ENCODE data around the gene SBDS. TPM values are rescaled to one million over a fixed set of nuclear protein-coding genes. Genes with fewer than 3 reads are reported as not detected.
"Not testable (repeated sequence)": the region's sequence is repeated elsewhere in the genome, so short reads cannot be mapped to it uniquely, and the experiment has no call there.

The SBDS gene
- total RNA-seq, 2 donors from 2014 or later, result 56.7 to 66.1 TPM

GRCh38 chr7:66970310-66970709 is 25.1 kb downstream of the SBDS start:
- H3K4me3 Mint-ChIP-seq, result no peak overlapping the region
- ATAC-seq, result peak in 1 of 2 donors; percentile 32

GRCh38 chr7:66969001-66969400 is 26.4 kb downstream of the SBDS start:
- H3K9me3 Mint-ChIP-seq; DNase-seq (ENCODE audit: low spot score); H3K4me3 Mint-ChIP-seq; H3K27me3 Mint-ChIP-seq; ATAC-seq; H3K36me3 Mint-ChIP-seq; H3K4me1 Mint-ChIP-seq (ENCODE audit: low read depth in 2 of 2); H3K27ac Mint-ChIP-seq: not testable (repeated sequence)

More at GRCh38 chr7:66970310-66970709, 25.1 kb downstream of the SBDS start:
- Mint-ChIP-seq H3K9me3 (no peaks in the 10 kb centered on the region), H3K27me3 (no peaks in the 10 kb centered on the region), H3K27ac (no peak overlapping the region), H3K36me3 (no peaks in the 10 kb centered on the region), H3K4me1 (ENCODE audit: low read depth in 2 of 2) (no peaks in the 10 kb centered on the region)
- no peak for DNase-seq (ENCODE audit: low spot score)

GRCh38 chr7:66967029-66967428 is 28.4 kb downstream of the SBDS start:
- Mint-ChIP-seq H3K36me3 (no peaks in the 10 kb centered on the region), H3K4me1 (ENCODE audit: low read depth in 2 of 2) (no peaks in the 10 kb centered on the region), H3K27me3 (no peaks in the 10 kb centered on the region), H3K9me3 (no peaks in the 10 kb centered on the region), H3K4me3 (no peak overlapping the region), H3K27ac (no peak overlapping the region)
- no peak for DNase-seq (ENCODE audit: low spot score)
- ATAC-seq, result no peak

- Mint-ChIP-seq H3K4me3 (no peak overlapping the region), H3K9me3 (no peaks in the 10 kb centered on the region), H3K4me1 (ENCODE audit: low read depth in 2 of 2) (no peaks in the 10 kb centered on the region), H3K27ac (no peak overlapping the region), H3K27me3 (no peaks in the 10 kb centered on the region), H3K36me3 (no peaks in the 10 kb centered on the region)
- no peak for DNase-seq (ENCODE audit: low spot score)
- ATAC-seq, result no peak
Measured at GRCh38 chr7:66964411-66964810, 31.0 kb downstream of the SBDS start.

- DNase-seq (ENCODE audit: low spot score) (no peak), ATAC-seq (peak in 1 of 2 donors; percentile 49)
- Mint-ChIP-seq H3K4me1 (ENCODE audit: low read depth in 2 of 2) (peaks cover 0 to 4% of the 10 kb centered on the region in 2 donors), H3K36me3 (peaks cover 5% of the 10 kb centered on the region), H3K27ac (no peak overlapping the region), H3K4me3 (no peak overlapping the region), H3K9me3 (no peaks in the 10 kb centered on the region), H3K27me3 (no peaks in the 10 kb centered on the region)
Measured at GRCh38 chr7:66961096-66961495, 34.3 kb downstream of the SBDS start.

GRCh38 chr7:66960192-66960591 is 35.2 kb downstream of the SBDS start:
- ATAC-seq, result no peak
- Mint-ChIP-seq H3K4me1 (ENCODE audit: low read depth in 2 of 2) (peaks cover 0 to 4% of the 10 kb centered on the region in 2 donors), H3K36me3 (peaks cover 5% of the 10 kb centered on the region), H3K27me3 (no peaks in the 10 kb centered on the region), H3K4me3 (no peak overlapping the region), H3K9me3 (no peaks in the 10 kb centered on the region), H3K27ac (no peak overlapping the region)
- DNase-seq (ENCODE audit: low spot score), result no peak

- Mint-ChIP-seq H3K9me3 (no peaks in the 10 kb centered on the region), H3K27ac (peak overlapping the region in 1 of 2 donors; percentile 30), H3K4me1 (ENCODE audit: low read depth in 2 of 2) (peaks cover 0 to 4% of the 10 kb centered on the region in 2 donors), H3K36me3 (peaks cover 5% of the 10 kb centered on the region), H3K27me3 (no peaks in the 10 kb centered on the region), H3K4me3 (no peak overlapping the region)
- DNase-seq (ENCODE audit: low spot score) (no peak), ATAC-seq (peak in 1 of 2 donors; percentile 24)
Measured at GRCh38 chr7:66958538-66959350, 36.6 kb downstream of the SBDS start.

- ATAC-seq (no peak), DNase-seq (ENCODE audit: low spot score) (no peak)
- H3K36me3 Mint-ChIP-seq, result peaks cover 5% of the 10 kb centered on the region
- no peak overlapping the region for H3K4me3 Mint-ChIP-seq
- peak overlapping the region in 1 of 2 donors; percentile 30 for H3K27ac Mint-ChIP-seq
- H3K9me3 Mint-ChIP-seq, result no peaks in the 10 kb centered on the region
- no peaks in the 10 kb centered on the region for H3K27me3 Mint-ChIP-seq
- H3K4me1 Mint-ChIP-seq (ENCODE audit: low read depth in 2 of 2), result peaks cover 0 to 4% of the 10 kb centered on the region in 2 donors
Measured at GRCh38 chr7:66957595-66958290, 37.6 kb downstream of the SBDS start.

GRCh38 chr7:66953044-66953427 is 42.4 kb downstream of the SBDS start:
- Mint-ChIP-seq H3K27me3 (no peaks in the 10 kb centered on the region), H3K9me3 (no peaks in the 10 kb centered on the region), H3K4me1 (ENCODE audit: low read depth in 2 of 2) (peaks cover 0 to 4% of the 10 kb centered on the region in 2 donors), H3K4me3 (no peak overlapping the region), H3K27ac (no peak overlapping the region), H3K36me3 (peaks cover 16% of the 10 kb centered on the region)
- DNase-seq (ENCODE audit: low spot score) (no peak), ATAC-seq (no peak)

- no peak for DNase-seq (ENCODE audit: low spot score)
- peaks cover 0 to 2% of the 10 kb centered on the region in 2 donors for H3K4me1 Mint-ChIP-seq (ENCODE audit: low read depth in 2 of 2)
- H3K36me3 Mint-ChIP-seq, result peaks cover 16% of the 10 kb centered on the region
- no peaks in the 10 kb centered on the region for H3K9me3 Mint-ChIP-seq
- H3K27ac Mint-ChIP-seq, result no peak overlapping the region
- no peak overlapping the region for H3K4me3 Mint-ChIP-seq
- H3K27me3 Mint-ChIP-seq, result no peaks in the 10 kb centered on the region
- no peak for ATAC-seq
Measured at GRCh38 chr7:66952343-66953043, 42.9 kb downstream of the SBDS start.

GRCh38 chr7:66950763-66951162 is 44.6 kb downstream of the SBDS start:
- Mint-ChIP-seq H3K36me3 (peaks cover 11% of the 10 kb centered on the region), H3K9me3 (no peaks in the 10 kb centered on the region), H3K4me1 (ENCODE audit: low read depth in 2 of 2) (no peaks in the 10 kb centered on the region), H3K27me3 (no peaks in the 10 kb centered on the region), H3K4me3 (no peak overlapping the region), H3K27ac (no peak overlapping the region)
- ATAC-seq (no peak), DNase-seq (ENCODE audit: low spot score) (no peak)

GRCh38 chr7:66950311-66950710 is 45.1 kb downstream of the SBDS start:
- H3K27me3 Mint-ChIP-seq, result no peaks in the 10 kb centered on the region
- no peak overlapping the region for H3K4me3 Mint-ChIP-seq
- no peak for ATAC-seq
- H3K27ac Mint-ChIP-seq, result no peak overlapping the region
- H3K36me3 Mint-ChIP-seq, result peaks cover 13% of the 10 kb centered on the region
- H3K9me3 Mint-ChIP-seq, result no peaks in the 10 kb centered on the region
- no peak for DNase-seq (ENCODE audit: low spot score)
- no peaks in the 10 kb centered on the region for H3K4me1 Mint-ChIP-seq (ENCODE audit: low read depth in 2 of 2)

GRCh38 chr7:66948480-66949109 is 46.8 kb downstream of the SBDS start:
- Mint-ChIP-seq H3K27ac (no peak overlapping the region), H3K4me1 (ENCODE audit: low read depth in 2 of 2) (no peaks in the 10 kb centered on the region), H3K27me3 (no peaks in the 10 kb centered on the region), H3K36me3 (peaks cover 18% of the 10 kb centered on the region), H3K4me3 (no peak overlapping the region), H3K9me3 (no peaks in the 10 kb centered on the region)
- no peak for DNase-seq (ENCODE audit: low spot score)
- ATAC-seq, result no peak

Measured in natural killer cell treated with Interleukin-12 subunit alpha and Interleukin-12 subunit beta and Interleukin-15 and Interleukin-18, amount 100 ng/mL, for 72 hours (primary cell).